ENCODE results near the gene DSTN.

GRCh38 chr20:17617212-17617867 is 47.5 kb downstream of the DSTN start:
- TF ChIP-seq POLR2A (IDR thresholded peaks at IDR 0.05) (no peak), CTCF (IDR thresholded peaks at IDR 0.05) (peak; percentile 13 to 80 (median 74))

Measured in esophagus squamous epithelium (tissue), 4 donors.